ENCODE data around the gene PRLR.

DNA sequence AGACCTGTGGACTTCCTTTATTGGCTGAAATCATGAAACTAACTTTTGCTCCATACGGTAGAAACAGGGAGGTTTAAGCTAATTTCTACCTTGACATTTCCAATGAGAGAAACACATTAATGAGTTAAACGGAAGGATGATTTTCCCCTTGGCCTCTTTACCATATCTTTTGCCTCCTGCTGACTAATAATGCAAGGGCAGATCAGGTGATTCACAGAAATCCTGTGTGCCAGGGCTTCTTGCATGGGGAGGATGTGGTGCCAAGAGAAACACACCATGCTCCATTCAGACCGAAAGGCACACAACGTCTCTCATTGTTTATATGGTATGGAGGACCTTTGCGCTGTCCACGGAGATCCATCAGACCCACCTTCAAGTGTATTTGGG, 17.4 kb upstream of the PRLR start:
- TF ChIP-seq, protein P1, sequence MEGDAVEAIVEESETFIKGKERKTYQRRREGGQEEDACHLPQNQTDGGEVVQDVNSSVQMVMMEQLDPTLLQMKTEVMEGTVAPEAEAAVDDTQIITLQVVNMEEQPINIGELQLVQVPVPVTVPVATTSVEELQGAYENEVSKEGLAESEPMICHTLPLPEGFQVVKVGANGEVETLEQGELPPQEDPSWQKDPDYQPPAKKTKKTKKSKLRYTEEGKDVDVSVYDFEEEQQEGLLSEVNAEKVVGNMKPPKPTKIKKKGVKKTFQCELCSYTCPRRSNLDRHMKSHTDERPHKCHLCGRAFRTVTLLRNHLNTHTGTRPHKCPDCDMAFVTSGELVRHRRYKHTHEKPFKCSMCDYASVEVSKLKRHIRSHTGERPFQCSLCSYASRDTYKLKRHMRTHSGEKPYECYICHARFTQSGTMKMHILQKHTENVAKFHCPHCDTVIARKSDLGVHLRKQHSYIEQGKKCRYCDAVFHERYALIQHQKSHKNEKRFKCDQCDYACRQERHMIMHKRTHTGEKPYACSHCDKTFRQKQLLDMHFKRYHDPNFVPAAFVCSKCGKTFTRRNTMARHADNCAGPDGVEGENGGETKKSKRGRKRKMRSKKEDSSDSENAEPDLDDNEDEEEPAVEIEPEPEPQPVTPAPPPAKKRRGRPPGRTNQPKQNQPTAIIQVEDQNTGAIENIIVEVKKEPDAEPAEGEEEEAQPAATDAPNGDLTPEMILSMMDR (IDR thresholded peaks at IDR 0.05 in 2 of 3, conservative IDR thresholded peaks at IDR 0.05 in 1 of 3; ENCODE audit: control insufficient read depth in 2 of 3, extremely low read depth in 1 of 3, insufficient read depth in 1 of 3, low read depth in 3 of 3, low read length in 3 of 3): no peak
- no peak for TF ChIP-seq NR2C2 (IDR thresholded peaks at IDR 0.05; ENCODE audit: borderline replicate concordance, control insufficient read depth, insufficient read length, low read depth)
- TF ChIP-seq SP1 (IDR thresholded peaks at IDR 0.05; ENCODE audit: low read depth, low read length): no peak
- no peak for TF ChIP-seq RAD21 (IDR thresholded peaks at IDR 0.05; ENCODE audit: insufficient read depth, low read depth, low read length)
- TF ChIP-seq HDAC6 (IDR thresholded peaks at IDR 0.05; ENCODE audit: unreplicated experiment): no peak
- TF ChIP-seq ATF7 (IDR thresholded peaks at IDR 0.05; ENCODE audit: low read depth): no peak
- TF ChIP-seq TCF12 (IDR thresholded peaks at IDR 0.05; ENCODE audit: low read depth, low read length): no peak
- no peak for TF ChIP-seq YY1 (IDR thresholded peaks at IDR 0.05; ENCODE audit: low read depth, low read length)
- TF ChIP-seq EZH2 (IDR thresholded peaks at IDR 0.05; ENCODE audit: borderline replicate concordance, control insufficient read depth, low read depth, low read length): no peak
- no peak for TF ChIP-seq MTA3 (IDR thresholded peaks at IDR 0.05; ENCODE audit: borderline replicate concordance, low read length)
- no peak for TF ChIP-seq JUNB (IDR thresholded peaks at IDR 0.05)
- TF ChIP-seq POLR2AphosphoS5 (IDR thresholded peaks at IDR 0.05; ENCODE audit: low read length): no peak
